IPS-18c (cell line): ENCODE data around the gene CRELD1.
"Not testable (repeated sequence)": the region's sequence is repeated elsewhere in the genome, so short reads cannot be mapped to it uniquely, and the experiment has no call there.

Experiments
- H3K4me3 ChIP-seq: 2 replicates; pipeline ENCODE4 v1.7.0; 2013; ENCODE audit warnings: low read depth, mild to moderate bottlenecking, low read length, moderate library complexity; ENCODE audit not compliant: insufficient read depth
- H3K9me3 ChIP-seq: one replicate; pipeline ENCODE4 v1.6.1; 2013; ENCODE audit warnings: mild to moderate bottlenecking, low read length, moderate library complexity; ENCODE audit not compliant: control insufficient read depth, insufficient read depth

CRELD1 gene, protein sequence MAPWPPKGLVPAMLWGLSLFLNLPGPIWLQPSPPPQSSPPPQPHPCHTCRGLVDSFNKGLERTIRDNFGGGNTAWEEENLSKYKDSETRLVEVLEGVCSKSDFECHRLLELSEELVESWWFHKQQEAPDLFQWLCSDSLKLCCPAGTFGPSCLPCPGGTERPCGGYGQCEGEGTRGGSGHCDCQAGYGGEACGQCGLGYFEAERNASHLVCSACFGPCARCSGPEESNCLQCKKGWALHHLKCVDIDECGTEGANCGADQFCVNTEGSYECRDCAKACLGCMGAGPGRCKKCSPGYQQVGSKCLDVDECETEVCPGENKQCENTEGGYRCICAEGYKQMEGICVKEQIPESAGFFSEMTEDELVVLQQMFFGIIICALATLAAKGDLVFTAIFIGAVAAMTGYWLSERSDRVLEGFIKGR

DNA sequence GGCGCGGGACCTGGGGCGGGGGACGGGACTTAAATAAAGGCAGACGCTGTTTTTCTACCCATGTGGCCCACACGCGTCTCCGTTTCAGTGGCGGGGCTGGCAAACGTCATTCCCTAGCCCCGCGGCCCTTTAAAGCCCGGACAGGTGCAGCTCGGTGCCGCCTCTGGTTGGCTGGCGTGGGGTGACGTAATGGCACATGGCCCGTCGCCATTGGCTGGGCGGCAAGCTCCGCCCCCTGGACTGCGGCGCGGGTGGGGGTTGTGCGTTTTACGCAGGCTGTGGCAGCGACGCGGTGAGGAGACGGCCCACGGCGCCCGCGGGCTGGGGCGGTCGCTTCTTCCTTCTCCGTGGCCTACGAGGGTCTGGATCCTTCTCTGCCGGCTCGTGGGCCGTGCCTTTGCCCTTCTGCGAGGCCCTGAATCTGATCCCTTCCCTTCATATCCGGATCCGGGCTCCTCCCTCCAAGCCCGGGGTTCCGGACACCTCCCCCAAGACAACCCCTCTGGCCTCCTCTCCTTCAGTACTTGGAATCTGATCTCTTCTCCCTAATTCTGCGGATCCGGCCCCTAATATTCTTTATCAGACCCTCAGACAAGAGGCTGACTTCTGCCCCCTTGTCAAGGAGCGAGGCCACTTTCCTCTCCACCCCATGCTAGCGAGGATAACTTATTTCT is at the start of gene CRELD1:
TSS of gene CRELD1 (plus strand) at position 274 of the 674 bp plus-strand sequence. CDS start 605 bp downstream, outside the sequence.
- H3K9me3 ChIP-seq, result no peaks in the 10 kb centered on the region
- H3K4me3 ChIP-seq, result peak within 1 kb of the TSS; percentile 74

DNA sequence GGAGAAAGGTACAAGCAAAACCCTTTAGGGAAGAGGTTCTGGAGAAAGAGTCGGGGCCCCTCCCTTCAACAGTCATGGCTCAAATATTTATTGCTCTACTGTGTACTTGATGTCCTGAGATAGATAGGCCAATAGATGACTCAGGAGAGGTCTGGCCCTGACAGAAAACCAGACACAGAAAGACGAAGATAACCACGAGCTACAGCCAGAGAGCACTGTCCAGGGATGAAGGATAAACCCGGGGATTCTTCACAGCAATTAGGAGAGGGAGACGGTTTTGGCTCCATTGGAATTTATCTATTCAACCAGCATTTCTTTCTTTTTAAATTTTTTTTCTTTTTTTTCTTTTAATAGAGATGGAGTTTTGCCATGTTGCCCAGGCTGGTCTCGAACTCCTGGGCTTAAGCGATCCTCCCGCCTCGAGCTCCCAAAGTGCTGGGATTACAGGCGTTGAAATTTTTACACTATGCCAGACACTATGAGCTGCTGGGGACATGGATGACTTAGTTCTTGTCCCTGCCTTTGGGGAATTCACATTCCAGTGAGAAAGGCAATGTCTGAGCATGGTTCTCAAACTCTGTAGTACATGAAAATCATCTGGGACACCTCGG is 49.0 kb upstream of the CRELD1 start:
- Histone ChIP-seq H3K9me3 (peaks cover 2% of the 10 kb centered on the region), H3K4me3 (no peak overlapping the region)

DNA sequence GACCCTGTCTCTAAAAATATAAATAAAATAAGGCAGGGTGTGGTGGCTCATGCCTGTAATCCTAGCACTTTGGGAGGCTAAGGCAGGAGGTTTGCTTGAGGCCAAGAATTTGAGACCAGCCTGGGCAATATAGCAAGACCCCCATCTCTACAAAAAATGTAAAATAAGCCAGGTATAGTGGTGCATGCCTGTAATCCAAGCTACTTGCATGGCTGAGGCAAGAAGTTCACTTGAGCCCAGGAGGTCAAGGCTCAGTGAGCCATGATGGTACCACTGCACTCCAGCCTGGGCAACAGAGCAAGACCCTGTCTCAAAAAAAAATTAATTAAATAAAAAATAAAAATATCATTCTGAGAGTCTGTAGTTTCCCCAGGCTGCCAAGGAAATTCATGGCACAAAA is 47.3 kb upstream of the CRELD1 start:
- no peak overlapping the region for H3K4me3 ChIP-seq
- peaks cover 2% of the 10 kb centered on the region for H3K9me3 ChIP-seq

DNA sequence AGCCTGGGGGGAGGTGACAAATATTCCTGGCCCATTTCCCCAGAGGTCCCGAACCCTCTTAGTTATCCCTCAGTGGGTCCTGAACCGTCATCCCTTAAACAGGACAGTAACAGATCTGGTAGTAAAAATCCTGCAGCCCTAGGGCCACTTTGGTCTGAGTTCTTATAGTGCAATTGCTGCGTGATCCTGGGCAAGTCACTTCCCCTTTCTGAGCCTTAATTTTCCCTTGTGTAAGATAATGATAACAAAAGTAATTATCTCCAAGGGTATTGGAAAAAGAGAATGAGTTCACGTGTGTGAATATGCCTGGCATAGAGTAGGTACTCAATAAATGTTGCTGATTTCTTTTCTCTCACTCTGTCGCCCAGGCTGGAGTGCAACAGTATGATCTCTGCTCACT is 46.2 kb upstream of the CRELD1 start:
- peaks cover 1% of the 10 kb centered on the region for H3K9me3 ChIP-seq
- H3K4me3 ChIP-seq, result no peak overlapping the region

DNA sequence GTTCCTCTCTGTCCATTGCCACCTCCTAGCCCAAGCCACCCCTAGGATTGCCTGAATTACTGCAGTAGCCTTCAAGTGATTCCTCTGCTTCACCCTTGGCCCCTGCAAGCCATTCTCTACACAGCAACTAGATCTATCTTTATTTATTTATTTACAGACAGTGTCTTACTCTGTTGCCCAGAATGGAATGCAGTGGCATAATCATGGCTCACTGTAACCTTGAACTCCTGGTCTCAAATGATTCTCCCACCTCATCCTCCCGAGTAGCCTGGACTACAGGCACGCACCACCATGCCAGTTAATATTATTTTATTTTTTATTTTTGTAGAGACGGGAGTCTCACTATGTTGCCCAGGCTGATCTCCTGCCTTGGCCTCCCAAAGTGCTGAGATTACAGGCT is 45.1 kb upstream of the CRELD1 start:
- no peaks in the 10 kb centered on the region for H3K9me3 ChIP-seq

DNA sequence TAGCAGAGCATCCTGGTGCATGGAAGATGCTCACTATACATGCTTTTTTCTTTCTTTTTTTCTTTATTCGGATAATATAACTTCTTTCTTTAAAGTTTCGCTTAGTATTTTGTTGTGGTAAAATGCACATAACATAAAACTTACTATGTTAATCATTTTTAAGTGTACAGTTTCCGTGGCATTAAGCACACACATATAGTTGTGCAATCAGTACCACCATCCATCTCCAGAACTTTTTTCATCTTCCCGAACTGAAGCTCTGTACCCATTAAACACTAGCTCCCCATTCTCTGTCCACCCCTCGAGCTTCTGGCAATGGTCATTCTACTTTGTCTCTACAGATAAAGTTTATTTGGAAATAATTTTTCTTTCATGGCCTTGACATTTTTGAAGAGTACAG is 44.2 kb upstream of the CRELD1 start:
- H3K9me3 ChIP-seq, result no peaks in the 10 kb centered on the region
- H3K4me3 ChIP-seq, result no peak overlapping the region

More for the DNA sequence above, 45.1 kb upstream of the CRELD1 start:
- no peak overlapping the region for H3K4me3 ChIP-seq

DNA sequence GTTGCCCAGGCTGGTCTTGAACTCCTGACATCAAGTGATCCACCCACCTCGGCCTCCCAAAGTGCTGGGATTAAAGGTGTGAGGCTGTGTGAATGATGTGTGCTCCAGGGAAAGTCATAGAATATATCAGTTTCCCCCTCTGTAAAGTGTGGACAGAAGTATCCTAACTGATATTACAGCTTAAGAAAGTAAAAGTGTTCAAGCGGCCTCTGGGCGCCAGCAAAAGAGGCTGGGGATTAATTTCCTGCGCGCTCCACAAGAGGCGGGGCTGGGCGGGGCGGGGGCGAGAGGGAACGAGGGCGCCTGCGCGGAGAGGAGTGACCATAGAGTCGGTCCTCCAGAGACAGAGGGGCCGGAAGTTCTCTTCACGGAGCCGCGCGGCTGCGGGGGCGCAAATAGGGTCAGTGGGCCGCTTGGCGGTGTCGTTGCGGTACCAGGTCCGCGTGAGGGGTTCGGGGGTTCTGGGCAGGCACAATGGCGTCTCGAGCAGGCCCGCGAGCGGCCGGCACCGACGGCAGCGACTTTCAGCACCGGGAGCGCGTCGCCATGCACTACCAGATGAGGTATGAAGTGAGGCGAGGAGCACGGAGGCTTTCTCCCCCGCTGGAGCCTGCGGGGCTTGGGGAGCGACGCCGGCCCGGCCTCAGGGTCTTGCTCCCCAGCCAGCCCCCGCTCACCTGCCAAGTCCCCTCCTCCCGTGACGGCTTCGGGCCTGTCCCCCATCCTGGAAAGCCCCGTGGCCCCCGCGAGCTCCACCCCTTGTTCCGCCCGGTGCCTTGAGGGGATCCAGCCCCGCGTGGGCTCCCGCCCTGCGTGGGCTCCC is 43.2 kb upstream of the CRELD1 start, which contains the start of gene JAGN1:
TSS of gene JAGN1 (plus strand) at position 362 of the 823 bp plus-strand sequence. CDS start at position 475, 113 bp downstream.
- H3K4me3 ChIP-seq, result peak within 1 kb of the TSS; percentile 98
- H3K9me3 ChIP-seq, result no peaks in the 10 kb centered on the region

DNA sequence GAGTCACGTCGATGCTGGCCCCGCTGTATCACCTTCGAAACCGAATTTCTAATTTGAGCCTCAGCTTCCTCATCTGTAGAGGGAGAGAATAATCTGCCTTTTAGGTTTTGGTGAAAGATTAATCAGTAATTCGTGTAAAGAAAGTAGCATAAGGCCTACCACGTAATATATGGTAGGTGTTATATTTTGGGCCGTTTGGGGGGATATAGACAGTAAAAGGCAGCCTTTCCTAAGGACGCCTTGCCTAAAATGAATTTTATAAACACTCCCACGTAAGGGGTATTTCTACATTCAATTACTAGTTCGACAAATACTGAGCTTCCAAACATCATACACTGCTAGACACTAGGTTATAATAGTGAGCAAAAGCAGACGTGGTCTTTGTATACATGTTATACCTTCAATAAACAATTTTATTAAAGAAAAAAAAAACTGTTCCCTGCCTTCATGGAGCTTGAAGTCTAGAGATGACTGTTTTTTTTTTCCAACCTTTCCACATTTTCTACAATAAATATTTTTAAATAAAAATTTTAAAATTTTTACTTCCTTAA is 42.5 kb upstream of the CRELD1 start:
- Histone ChIP-seq H3K9me3 (no peaks in the 10 kb centered on the region), H3K4me3 (peak overlapping the region; percentile 98)

DNA sequence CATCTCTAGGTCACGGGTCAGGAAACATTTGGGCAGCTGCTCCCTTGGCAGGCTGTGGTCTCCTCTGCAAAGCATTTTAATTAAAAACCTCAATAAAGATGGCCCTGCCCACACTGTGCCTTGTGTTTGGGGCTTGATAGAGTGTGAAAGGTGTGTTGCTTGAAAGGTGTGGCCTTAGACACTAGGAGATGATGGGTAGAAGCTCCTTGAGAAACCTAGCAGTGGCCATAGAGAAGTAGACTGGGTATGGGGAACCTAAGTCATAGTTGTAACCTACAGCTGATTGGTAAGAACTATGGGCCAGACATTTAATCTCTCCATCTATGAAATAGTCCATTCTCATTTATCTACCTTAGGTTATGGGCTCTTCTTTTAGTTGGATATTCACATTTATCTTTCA is 39.9 kb upstream of the CRELD1 start:
- H3K9me3 ChIP-seq, result no peaks in the 10 kb centered on the region
- H3K4me3 ChIP-seq, result no peak overlapping the region

DNA sequence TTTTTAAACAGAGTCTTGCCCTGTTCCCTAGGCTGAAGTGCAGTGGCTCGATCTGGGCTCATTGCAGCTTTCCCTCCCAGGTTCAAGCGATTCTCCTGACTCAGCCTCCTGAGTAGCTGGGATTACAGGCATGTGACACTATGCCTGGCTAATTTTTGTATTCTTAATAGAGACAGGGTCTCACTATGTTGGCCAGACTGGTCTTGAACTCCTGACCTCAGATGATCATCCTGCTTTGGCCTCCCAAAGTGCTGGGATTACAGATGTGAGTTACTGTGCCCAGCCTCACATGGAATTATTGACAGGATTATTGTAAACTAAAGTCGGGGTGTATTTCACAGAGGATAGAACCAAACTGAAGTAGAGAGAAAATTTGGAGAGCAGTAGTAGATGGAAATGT is 37.9 kb upstream of the CRELD1 start:
- not testable (repeated sequence) for H3K4me3 ChIP-seq, H3K9me3 ChIP-seq

DNA sequence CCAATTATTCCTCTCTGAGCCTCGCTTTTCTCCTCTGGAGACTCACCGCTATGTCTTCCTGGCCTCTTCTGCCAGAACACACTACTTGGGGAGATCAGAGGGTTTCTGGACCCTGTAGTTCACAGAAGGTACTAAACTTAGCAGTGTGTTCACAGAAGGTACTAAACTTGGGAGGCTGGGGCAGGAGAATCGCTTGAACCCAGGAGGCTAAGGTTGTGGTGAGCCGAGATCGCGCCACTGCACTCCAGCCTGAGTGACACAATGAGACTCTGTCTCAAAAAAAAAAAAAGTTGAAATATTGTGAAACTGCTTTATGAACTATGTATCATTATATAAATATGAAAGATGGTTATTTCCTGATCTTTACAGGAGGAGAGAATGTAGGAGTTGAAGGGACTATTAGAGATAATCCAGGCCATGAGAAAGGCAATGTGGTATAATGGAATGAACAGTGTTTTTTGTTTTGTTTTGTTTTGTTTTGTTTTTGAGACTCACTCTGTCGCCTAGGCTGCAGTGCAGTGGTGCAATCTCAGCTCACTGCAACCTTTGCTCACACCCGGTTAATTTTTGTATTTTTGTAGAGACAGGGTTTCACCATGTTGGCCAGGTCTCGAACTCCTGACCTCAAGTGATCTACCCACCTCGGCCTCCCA is 36.8 kb upstream of the CRELD1 start:
- not testable (repeated sequence) for H3K4me3 ChIP-seq, H3K9me3 ChIP-seq

DNA sequence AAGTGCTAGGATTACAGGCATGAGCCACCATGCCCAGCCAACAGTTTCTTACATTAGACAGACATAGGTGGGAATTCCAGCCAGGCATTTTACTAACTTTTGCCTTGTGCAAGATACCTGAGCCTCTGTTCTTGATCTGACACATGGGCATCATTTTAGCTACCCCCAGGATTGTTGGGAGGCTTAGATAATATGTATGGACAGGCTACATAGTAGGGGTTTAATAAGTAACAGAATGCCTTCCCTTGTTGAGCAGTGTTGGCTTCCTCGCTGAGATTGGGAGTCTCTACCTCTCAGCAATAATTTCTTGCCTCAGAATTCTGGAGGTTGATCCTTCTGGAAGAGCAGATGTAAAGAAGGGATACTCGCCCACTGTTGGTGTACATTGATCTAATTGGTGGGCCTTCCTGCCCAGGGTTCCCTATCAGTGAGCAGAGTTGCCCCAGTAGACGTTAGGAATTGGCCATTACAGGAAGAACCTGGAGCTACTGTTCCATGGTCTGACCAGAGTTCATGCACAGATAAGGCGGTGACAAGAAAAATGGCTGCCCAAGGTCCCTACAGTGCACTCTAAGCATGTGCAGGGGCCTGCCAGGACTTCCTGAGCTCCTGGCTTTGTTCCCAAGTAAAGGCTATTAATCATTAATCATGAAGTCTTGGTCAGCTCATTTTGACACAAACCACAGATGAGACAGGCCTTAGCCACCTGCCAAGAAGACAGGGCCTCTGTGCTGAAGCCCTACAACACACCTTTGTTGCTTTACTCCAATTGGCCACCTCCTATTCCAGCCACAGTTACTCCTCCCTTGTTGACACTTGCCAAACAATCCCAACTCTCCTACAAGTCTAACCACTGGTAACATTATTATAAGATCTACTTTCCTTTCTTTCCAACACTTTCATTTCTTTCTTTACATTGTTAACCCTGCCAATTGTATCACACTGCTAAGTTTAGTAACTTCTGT is 35.9 kb upstream of the CRELD1 start:
- Histone ChIP-seq H3K4me3 (no peak overlapping the region), H3K9me3 (no peaks in the 10 kb centered on the region)

DNA sequence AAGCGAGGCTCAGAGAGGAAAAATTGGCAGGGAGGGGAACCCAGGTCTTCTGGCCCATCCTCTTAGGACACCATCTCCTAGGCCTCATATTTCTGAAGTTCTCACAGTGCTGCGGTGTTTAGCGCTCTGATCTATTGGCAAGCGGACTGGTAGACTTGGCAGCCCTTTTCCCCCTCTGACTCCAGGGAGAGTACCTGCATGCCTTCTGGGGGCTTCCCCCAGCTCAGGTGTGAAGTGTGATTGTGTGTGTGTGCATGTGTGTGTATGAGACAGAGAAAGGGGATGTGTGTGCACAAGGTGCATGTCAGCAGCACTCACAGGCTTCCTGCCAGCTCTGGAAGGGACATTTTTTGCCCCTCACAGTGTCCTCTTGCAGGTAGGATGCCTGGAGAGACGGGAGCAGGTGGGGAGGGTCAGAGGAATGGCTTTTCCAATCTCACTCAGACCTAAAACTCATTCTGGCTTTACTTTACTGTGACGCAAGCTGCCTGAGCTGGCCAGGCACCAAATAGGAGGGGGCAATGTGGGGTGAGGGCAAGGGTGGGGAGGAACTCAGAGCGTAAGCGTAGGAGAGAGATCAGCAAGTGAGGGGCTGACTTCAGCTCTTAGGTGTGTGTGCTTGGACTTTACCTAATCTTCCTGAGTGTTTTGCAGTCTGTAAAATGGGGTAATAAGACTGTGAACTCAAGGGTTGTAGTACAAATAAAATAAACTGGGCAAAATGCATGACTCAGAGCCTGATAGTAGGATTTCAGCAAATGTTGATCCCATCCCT is 35.0 kb upstream of the CRELD1 start:
- H3K9me3 ChIP-seq, result no peaks in the 10 kb centered on the region
- H3K4me3 ChIP-seq, result no peak overlapping the region

DNA sequence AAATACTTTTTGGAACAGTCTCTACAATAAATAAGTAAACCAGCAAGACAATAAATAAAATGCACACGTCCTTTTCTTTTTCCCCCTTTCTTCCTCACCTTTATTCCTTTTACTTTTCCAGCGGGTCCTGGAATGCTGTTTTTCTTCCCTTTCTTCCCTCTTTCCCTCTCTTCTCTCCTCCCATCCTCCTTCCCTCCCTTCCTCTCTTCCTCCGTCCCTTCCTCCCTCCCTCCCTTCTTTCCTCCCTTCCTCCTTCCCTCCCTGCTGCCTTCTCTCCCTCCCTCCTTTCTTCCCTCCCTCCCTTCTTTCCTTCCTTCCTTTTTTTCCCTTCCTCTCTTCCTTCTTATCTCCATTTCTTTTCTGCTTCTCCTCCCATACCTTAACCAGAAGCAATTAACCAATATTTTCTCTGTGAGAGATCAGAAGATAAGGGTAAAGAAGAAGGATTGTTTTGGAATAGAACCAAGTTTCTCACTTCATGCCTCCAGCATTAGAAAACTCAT is 34.3 kb upstream of the CRELD1 start:
- Histone ChIP-seq H3K9me3 (no peaks in the 10 kb centered on the region), H3K4me3 (no peak overlapping the region)

DNA sequence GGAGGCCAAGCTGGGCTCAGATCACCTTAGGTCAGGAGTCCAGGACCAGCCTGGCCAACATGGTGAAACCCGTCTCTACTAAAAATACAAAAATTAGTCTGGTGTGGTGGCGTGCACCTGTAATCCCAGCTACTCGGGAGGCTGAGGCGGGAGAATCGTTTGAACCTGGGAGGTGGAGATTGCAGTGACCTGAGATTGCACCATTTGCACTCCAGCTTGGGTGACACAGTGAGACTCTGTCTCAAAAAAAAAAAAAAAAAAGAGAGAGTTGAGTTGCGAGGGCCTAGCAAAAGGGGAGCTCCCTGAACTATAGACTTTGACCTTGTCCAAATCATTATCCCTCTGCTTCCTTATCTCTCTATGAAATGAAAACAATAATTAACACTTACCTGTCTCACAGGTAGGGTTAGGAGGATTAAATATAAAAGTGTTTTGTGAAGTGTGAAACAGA is 32.6 kb upstream of the CRELD1 start:
- not testable (repeated sequence) for H3K9me3 ChIP-seq

More for the DNA sequence above, 32.6 kb upstream of the CRELD1 start:
- H3K4me3 ChIP-seq, result not testable (repeated sequence)
